HG03571 (cell line): ENCODE measurements around the gene SLC25A29.
"Not testable (repeated sequence)": the region's sequence is repeated elsewhere in the genome, so short reads cannot be mapped to it uniquely, and the experiment has no call there.

ENCODE experiments used
- ATAC-seq: cut with Tn5 transposase; IDR thresholded peaks from one replicate; pipeline ENCODE4 v1.9.1; 2021; ENCODE audit not compliant: unreplicated experiment

The SLC25A29 gene

DNA sequence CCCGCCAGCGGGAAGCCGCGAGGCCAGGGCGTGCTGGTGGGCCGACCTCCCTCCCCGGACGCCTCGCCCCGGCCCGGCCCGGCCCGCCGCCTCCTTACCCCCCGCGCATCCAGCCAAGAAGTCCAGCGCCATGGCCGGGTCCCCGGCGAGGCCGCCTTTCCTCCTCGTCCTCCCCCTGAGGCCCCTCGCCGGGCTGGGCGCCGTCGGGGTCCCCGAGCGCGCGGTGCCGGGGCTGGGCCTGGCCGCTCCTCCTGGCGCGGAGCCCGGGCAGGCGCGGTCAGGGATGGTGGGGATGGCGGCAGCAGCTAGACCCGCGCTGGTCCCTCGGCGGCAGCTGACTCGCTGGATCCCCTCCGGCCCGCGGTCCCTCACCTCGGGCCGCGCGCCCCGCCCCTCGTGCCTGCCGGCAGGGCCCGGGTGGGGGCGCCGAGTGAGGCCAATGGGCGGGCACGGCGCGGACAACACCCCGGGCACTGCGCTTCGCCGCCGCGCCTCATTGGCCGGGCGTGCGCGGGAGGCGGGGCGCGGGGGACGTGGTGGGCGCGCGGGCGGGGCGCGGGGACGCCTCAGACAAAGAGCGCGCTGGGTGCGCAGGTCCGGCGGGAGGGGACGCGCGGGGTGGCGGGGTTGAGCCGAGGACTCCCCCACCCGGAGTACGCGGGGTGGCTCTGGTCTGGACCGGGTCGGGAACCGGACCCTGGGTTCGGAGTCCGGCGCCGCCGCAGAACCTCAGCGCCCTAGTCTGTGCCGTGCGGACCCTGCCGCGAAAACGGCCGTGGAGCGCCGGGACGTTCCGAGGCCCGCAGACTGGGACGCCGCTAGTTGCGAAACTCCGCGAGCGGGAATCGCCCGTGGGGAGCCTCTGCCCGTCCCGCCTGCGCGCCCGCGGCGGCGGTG lies at the start of gene SLC25A29:
Gene SLC25A29, minus strand, starts transcription at position 344 of the 897 bp plus-strand sequence. Its CDS starts 212 bp downstream, at position 132.
- ATAC-seq = peak; percentile 85

- ATAC-seq = no peak
Observed at GRCh38 chr14:100350986-100351385, 44.7 kb upstream of the SLC25A29 start.

GRCh38 chr14:100350276-100350926 lies 44.2 kb upstream of the SLC25A29 start:
- ATAC-seq = no peak

DNA sequence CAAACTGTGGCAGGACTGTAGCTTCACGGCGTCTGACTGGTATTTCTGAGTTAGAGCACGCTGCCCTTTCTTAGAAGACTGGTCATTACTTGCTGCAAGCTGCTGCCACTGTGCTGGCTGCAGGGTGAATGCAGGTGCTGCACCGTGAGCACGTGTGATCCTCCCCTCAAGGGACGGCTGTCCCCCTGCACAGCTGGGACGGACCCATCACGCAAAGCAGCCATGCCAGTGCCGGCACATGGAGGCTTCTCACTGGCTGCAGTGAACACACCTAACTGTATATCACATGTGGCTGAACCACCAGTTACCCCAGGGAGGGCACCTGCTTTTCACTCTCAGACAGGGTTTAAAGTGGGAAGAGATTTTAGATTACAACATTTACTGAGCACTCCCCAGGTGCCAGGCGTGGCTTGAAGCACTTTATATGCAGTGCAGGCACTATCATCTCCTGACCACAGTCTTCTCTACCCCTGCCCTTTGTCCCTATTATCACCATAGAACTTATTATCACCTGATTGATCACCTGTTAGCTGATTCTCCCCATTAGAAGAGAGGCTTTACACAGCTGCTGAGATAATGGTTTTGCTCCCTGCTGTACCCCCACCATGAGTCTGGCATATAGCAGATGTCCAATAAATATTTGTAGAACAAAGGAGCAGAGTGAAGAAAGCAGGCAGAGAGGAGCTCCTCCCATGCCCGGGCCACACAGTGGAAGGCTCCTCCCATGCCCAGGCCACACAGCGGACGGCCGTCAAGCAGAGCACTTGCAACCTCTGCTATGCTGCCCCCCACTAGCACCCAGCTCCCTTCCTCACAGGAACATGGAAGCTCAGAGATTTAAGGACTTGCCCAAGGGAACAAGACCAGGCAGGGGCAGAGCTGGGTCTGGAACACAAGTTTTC lies 42.8 kb upstream of the SLC25A29 start:
- no peak for ATAC-seq

GRCh38 chr14:100348253-100348729 lies 42.0 kb upstream of the SLC25A29 start:
- ATAC-seq = no peak

GRCh38 chr14:100346306-100347091 lies 40.3 kb upstream of the SLC25A29 start:
- ATAC-seq = no peak

- ATAC-seq = no peak
Observed at GRCh38 chr14:100345711-100346110, 39.5 kb upstream of the SLC25A29 start.

DNA sequence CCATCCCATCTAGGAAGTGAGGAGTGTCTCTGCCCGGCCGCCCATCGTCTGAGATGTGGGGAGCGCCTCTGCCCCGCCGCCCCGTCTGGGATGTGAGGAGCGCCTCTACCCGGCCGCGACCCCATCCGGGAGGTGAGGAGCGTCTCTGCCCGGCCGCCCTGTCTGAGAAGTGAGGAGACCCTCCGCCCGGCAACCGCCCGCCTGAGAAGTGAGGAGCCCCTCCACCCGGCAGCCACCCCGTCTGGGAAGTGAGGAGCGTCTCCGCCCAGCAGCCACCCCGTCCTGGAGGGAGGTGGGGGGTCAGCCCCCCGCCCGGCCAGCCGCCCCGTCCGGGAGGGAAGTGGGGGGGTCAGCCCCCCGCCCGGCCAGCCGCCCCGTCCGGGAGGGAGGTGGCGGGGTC lies 38.4 kb upstream of the SLC25A29 start:
- not testable (repeated sequence) for ATAC-seq

DNA sequence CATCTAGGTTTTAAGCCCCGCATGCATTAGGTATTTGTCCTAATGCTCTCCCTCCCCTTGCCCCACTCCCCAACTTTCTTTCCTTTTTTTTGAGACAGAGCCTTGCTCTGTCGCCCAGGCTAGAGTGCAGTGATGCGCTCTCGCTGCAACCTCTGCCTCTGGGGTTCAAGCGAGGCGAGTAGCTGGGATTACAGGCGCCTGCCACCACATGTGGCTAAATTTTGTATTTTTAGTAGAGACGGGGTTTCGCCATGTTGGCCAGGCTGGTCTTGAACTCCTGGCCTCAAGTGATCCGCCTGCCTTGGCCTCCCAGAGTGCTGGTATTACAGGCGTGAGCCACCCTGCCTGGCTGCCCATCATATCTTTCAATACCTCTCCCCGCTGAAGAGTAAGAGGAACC lies 36.6 kb upstream of the SLC25A29 start:
- ATAC-seq = not testable (repeated sequence)

DNA sequence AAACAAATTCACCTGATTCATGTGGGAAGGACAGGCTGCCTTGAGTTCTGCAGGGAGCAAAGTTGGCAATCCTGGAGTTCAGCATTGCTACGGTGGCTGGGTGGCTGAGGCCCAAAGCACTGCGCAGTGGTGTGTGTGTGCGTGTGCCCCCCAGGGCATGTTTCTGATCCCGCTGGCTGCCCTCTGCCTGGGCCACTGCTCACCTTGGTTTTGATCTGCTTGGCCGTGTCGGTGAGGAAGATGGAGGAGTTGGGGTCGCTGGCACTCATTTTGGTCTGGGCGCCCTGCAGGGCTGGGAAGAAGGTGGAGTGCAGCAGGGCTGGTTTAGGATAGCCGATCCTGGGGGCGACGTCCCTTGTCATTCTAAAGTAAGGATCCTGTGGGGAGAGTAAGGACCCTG lies 36.0 kb upstream of the SLC25A29 start:
- no peak for ATAC-seq

GRCh38 chr14:100341301-100342031 lies 35.2 kb upstream of the SLC25A29 start:
- ATAC-seq = no peak

GRCh38 chr14:100340423-100340813 lies 34.2 kb upstream of the SLC25A29 start:
- no peak for ATAC-seq

- ATAC-seq = no peak
Observed at GRCh38 chr14:100339766-100340422, 33.6 kb upstream of the SLC25A29 start.

DNA sequence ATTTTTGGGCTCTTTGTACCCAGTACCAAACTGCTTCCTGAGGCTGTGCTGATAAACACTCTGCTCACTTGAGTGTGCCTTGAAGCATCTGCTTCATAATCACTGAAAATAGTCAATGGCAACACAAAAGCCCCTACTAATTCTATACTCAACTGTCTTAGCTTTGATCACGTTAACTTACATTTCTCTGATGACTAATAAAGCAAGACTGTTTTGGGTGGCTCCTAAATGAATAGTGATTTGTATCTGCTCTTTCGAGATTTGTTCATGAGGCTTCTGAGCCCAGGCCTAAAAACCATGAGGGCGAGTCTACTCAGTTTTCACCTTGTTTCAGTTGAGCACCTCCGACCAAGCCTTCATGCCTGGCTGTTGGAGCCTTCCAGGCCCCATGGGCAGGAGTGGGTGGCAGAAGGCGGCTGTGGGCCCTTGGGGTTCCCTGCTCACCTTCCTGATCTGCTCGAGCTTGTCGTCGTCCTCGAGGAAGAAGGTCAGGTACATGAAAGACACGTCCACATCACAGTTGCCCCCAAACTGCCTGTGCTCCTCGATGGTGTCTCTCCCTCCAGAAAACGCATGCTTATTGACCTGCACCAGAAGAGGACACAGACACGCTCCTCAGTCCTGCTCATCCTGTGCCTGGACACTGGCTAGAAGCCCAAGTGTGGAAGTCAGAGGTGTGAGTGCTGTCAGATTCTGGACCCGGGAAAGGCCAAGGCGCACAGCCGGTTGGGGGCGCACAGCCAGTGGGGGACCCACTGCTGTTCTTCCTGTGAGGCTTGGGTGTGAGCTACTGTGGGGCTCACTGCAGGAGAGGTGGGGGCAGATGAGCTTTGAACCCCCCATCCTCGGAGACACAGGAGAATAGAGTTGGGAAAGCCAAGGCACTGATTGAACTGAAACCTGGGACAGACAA lies 30.6 kb upstream of the SLC25A29 start:
- ATAC-seq = no peak

GRCh38 chr14:100334904-100335303 lies 28.7 kb upstream of the SLC25A29 start:
- ATAC-seq = no peak

GRCh38 chr14:100333827-100334226 lies 27.6 kb upstream of the SLC25A29 start:
- ATAC-seq = no peak

DNA sequence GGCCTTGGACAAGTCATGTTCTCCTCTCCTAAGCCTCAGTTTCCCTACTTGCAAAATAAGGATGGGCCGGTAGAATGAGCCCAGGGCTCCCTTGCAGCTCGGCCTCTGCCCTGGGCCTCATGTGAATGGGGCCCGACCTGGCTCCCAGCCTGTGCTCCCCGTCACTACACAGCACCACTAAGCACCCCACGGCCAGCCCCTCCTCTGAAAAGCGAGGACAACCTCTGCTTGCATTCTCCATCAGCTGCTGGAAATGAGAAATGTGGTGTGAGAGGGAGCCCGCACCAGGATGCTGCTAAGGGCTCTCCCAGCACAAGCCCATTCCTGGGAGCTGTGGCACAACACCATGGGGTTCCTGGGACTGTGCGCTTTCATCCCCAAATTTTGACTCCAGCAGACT lies 27.1 kb upstream of the SLC25A29 start:
- no peak for ATAC-seq

DNA sequence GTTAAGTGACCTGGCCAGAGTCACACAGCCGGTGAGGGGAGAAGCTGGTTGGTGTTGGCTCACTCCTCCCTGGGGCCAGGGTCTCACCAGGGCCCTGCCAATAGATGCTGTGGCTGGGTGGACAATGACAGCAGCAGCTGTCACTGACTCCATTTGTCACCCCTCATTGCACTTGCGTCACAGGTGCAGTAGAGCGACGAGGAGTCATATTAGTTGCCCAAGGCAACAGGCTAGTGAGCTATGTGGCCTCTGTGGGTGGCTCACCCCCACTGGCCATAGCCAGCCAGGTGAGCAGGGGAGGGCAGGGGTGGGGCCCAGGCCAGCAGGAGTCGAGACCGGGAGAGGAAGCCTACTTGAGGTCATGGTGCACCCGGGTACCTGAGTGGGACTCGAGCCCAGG lies 26.6 kb upstream of the SLC25A29 start:
- ATAC-seq = peak; percentile 48
